Measurements from ENCODE around the gene SLC13A1.
"Not testable (repeated sequence)": the region's sequence is repeated elsewhere in the genome, so short reads cannot be mapped to it uniquely, and the experiment has no call there.

SLC13A1 gene

GRCh38 chr7:123090456-123090855 is 109.3 kb downstream of the SLC13A1 start:
- H3K27me3 ChIP-seq (ENCODE audit: control insufficient read depth, low read length): no peaks in the 10 kb centered on the region
- no peak overlapping the region for H3K4me3 ChIP-seq (ENCODE audit: low read length)
- no peak overlapping the region for H3K4me2 ChIP-seq (ENCODE audit: low read length)
- no peak overlapping the region for H3K27ac ChIP-seq (ENCODE audit: low read depth, low read length)
- H3K36me3 ChIP-seq (ENCODE audit: control insufficient read depth, low read length): no peaks in the 10 kb centered on the region
- no peaks in the 10 kb centered on the region for H3K9me3 ChIP-seq (ENCODE audit: control insufficient read depth, insufficient read depth, low read length)
- no peaks in the 10 kb centered on the region for H3F3A ChIP-seq (ENCODE audit: control insufficient read depth, insufficient read depth)
- H3K4me1 ChIP-seq (ENCODE audit: control insufficient read depth, low read length): no peaks in the 10 kb centered on the region
- no peaks in the 10 kb centered on the region; the same call in 1 of the 2 replicates for H3K9me2 ChIP-seq (replicated peaks; ENCODE audit: control insufficient read depth, low read length)
- TF ChIP-seq CTCF (IDR thresholded peaks at IDR 0.05; ENCODE audit: low read depth, low read length, poor library complexity, severe bottlenecking) (no peak), EZH2phosphoT487 (IDR thresholded peaks at IDR 0.05; ENCODE audit: borderline replicate concordance, low read length) (no peak)
- no peaks in the 10 kb centered on the region for H4K20me1 ChIP-seq (ENCODE audit: control insufficient read depth, insufficient read depth, low read depth, low read length)
- no peaks in the 10 kb centered on the region for H3K79me2 ChIP-seq (ENCODE audit: control insufficient read depth, low read length)

GRCh38 chr7:123086910-123087309 is 112.9 kb downstream of the SLC13A1 start:
- not testable (repeated sequence) for H3K27ac ChIP-seq (ENCODE audit: low read depth, low read length)

GRCh38 chr7:123084861-123085260 is 114.9 kb downstream of the SLC13A1 start:
- not testable (repeated sequence) for H3F3A ChIP-seq (ENCODE audit: control insufficient read depth, insufficient read depth); H3K9me3 ChIP-seq (ENCODE audit: control insufficient read depth, insufficient read depth, low read length); H3K79me2 ChIP-seq (ENCODE audit: control insufficient read depth, low read length); H3K4me3 ChIP-seq (ENCODE audit: low read length); H3K4me1 ChIP-seq (ENCODE audit: control insufficient read depth, low read length); H3K9me2 ChIP-seq (replicated peaks; ENCODE audit: control insufficient read depth, low read length); H3K27me3 ChIP-seq (ENCODE audit: control insufficient read depth, low read length); H3K27ac ChIP-seq (ENCODE audit: low read depth, low read length); H3K36me3 ChIP-seq (ENCODE audit: control insufficient read depth, low read length); H3K4me2 ChIP-seq (ENCODE audit: low read length); H4K20me1 ChIP-seq (ENCODE audit: control insufficient read depth, insufficient read depth, low read depth, low read length)

More at GRCh38 chr7:123086910-123087309, 112.9 kb downstream of the SLC13A1 start:
- H3F3A ChIP-seq (ENCODE audit: control insufficient read depth, insufficient read depth); H3K9me2 ChIP-seq (replicated peaks; ENCODE audit: control insufficient read depth, low read length); H3K4me2 ChIP-seq (ENCODE audit: low read length); H3K4me1 ChIP-seq (ENCODE audit: control insufficient read depth, low read length); H4K20me1 ChIP-seq (ENCODE audit: control insufficient read depth, insufficient read depth, low read depth, low read length); H3K27me3 ChIP-seq (ENCODE audit: control insufficient read depth, low read length); H3K4me3 ChIP-seq (ENCODE audit: low read length); H3K9me3 ChIP-seq (ENCODE audit: control insufficient read depth, insufficient read depth, low read length); H3K79me2 ChIP-seq (ENCODE audit: control insufficient read depth, low read length); H3K36me3 ChIP-seq (ENCODE audit: control insufficient read depth, low read length): not testable (repeated sequence)

GRCh38 chr7:123079021-123079420 is 120.7 kb downstream of the SLC13A1 start:
- Histone ChIP-seq H3K4me3 (ENCODE audit: low read length) (no peak overlapping the region), H3K9me3 (ENCODE audit: control insufficient read depth, insufficient read depth, low read length) (no peaks in the 10 kb centered on the region), H3K27me3 (ENCODE audit: control insufficient read depth, low read length) (no peaks in the 10 kb centered on the region), H4K20me1 (ENCODE audit: control insufficient read depth, insufficient read depth, low read depth, low read length) (no peaks in the 10 kb centered on the region), H3K9me2 (replicated peaks; ENCODE audit: control insufficient read depth, low read length) (no peaks in the 10 kb centered on the region; the same call in 1 of the 2 replicates), H3K4me1 (ENCODE audit: control insufficient read depth, low read length) (no peaks in the 10 kb centered on the region), H3K27ac (ENCODE audit: low read depth, low read length) (no peak overlapping the region), H3K4me2 (ENCODE audit: low read length) (no peak overlapping the region), H3K79me2 (ENCODE audit: control insufficient read depth, low read length) (no peaks in the 10 kb centered on the region), H3K36me3 (ENCODE audit: control insufficient read depth, low read length) (no peaks in the 10 kb centered on the region), H3F3A (ENCODE audit: control insufficient read depth, insufficient read depth) (no peaks in the 10 kb centered on the region)
- TF ChIP-seq EZH2phosphoT487 (IDR thresholded peaks at IDR 0.05; ENCODE audit: borderline replicate concordance, low read length) (no peak), CTCF (IDR thresholded peaks at IDR 0.05; ENCODE audit: low read depth, low read length, poor library complexity, severe bottlenecking) (no peak)

Data from DOHH2 (cell line).